Measurements from ENCODE around the gene JARID2. TPM values are rescaled to one million over a fixed set of nuclear protein-coding genes. Genes with fewer than 3 reads are reported as not detected.

JARID2 gene
- total and polyA plus RNA-seq, 9 of the 15 experiments (the other 6 are each of a cell fraction or from before 2014, with no cell fraction given) = 5.0 to 29.0 (median 15.6) TPM

DNA sequence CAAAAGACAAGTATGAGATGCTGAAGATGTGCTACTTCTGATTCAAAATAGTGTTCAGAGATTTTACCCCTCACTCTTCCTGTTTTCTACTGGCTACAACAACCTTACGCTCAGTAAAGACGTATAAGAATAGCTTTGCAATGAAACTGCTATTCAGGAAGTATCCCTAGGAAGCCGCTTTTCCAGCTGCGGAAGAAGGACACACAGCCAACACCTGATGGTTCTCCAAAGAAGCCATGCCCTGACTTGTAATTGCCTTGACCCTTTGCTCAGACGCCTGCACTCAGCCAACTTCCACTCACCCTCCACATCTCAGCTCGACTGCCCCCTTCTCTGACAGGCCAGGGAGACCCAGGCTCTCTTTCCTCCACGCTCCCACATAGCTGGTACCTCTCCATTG lies 305.4 kb downstream of the JARID2 start:
- TF ChIP-seq ELK3 (CRISPR knock-in tag; IDR thresholded peaks at IDR 0.05) (no peak), ZC3H8 (IDR thresholded peaks at IDR 0.05) (no peak), HDAC8 (tag; IDR thresholded peaks at IDR 0.05) (no peak)
- 85% methylated on average over 7 of the region's 7 CpGs for WGBS (ENCODE audit: insufficient coverage, low coverage, missing lambda C conversion rate)
- FAIRE-seq = no peak
- peaks cover 15 to 44% of the 10 kb centered on the region in 2 experiments for H3K4me1 ChIP-seq (replicated peaks in 1 of 2; ENCODE audit: control insufficient read depth in 2 of 2, insufficient read depth in 2 of 2, low read length in 2 of 2)
- peak overlapping the region in 1 of 2 experiments; percentile 57; a peak in 2 of 4 replicates for H3K9ac ChIP-seq (ENCODE audit: insufficient read depth in 1 of 2, low read depth in 2 of 2, low read length in 2 of 2)
- no peak for ATAC-seq
- H3K9me3 ChIP-seq (replicated peaks; ENCODE audit: control insufficient read depth, insufficient read depth, low read depth, low read length) = no peaks in the 10 kb centered on the region
- no peaks in the 10 kb centered on the region for H3K9me1 ChIP-seq (ENCODE audit: control insufficient read depth, insufficient read depth, low read length)
- H3K4me2 ChIP-seq (ENCODE audit: insufficient read depth, low read length) = no peak overlapping the region
- CTCF ChIA-PET (ENCODE audit: low intra/inter-chr PET ratio) = no interaction called here
- H4K20me1 ChIP-seq (replicated peaks; ENCODE audit: control insufficient read depth, insufficient read depth, low read length) = no peaks in the 10 kb centered on the region
- H3K36me3 ChIP-seq (ENCODE audit: control insufficient read depth, insufficient read depth, low read length) = 0 out of 3 replicates have a peak, but pooled peaks cover 3% of the 10 kb centered on the region
- H3K4me3 ChIP-seq = no peak overlapping the region
- H3K79me2 ChIP-seq (ENCODE audit: control insufficient read depth, insufficient read depth, low read length) = peaks cover 8% of the 10 kb centered on the region; the same call in 1 of the 3 replicates
- in situ Hi-C loops (cut with MboI) = no loop called here
- H3K27ac ChIP-seq (ENCODE audit: extremely low read depth, low read depth, low read length) = no peak overlapping the region
- no peak for DNase-seq (ENCODE audit: extremely low read depth in 1 of 4, low spot score in 3 of 4)
- H2AFZ ChIP-seq (ENCODE audit: low read depth, low read length) = no peak overlapping the region
- POLR2A ChIA-PET = interaction anchor here (0.6 to 3.1 kb wide), 5 partner anchors 11 to 60 kb away, joined by 4 to 10 read pairs (median 5); no protein-coding TSS in a partner anchor
- BruUV-seq (replicated peaks) = no TSS peak
- H3K27me3 ChIP-seq (ENCODE audit: control insufficient read depth in 2 of 2, insufficient read depth in 2 of 2, low read length in 2 of 2) = no peaks in the 10 kb centered on the region
- intact Hi-C loops (cut with micrococcal nuclease) = no loop called here

- H3K9ac ChIP-seq (ENCODE audit: insufficient read depth in 1 of 2, low read depth in 2 of 2, low read length in 2 of 2) = peak overlapping the region in 1 of 2 experiments; percentile 57; a peak in 1 of 4 replicates
- ChIA-PET CTCF (ENCODE audit: low intra/inter-chr PET ratio) (no interaction called here), POLR2A (interaction anchor here (0.6 to 3.1 kb wide), 7 partner anchors 10 to 721 kb away, joined by 3 to 10 read pairs (median 4); no protein-coding TSS in a partner anchor)
- H4K20me1 ChIP-seq (replicated peaks; ENCODE audit: control insufficient read depth, insufficient read depth, low read length) = no peaks in the 10 kb centered on the region
- H3K9me1 ChIP-seq (ENCODE audit: control insufficient read depth, insufficient read depth, low read length) = no peaks in the 10 kb centered on the region
- no peak overlapping the region for H3K27ac ChIP-seq (ENCODE audit: extremely low read depth, low read depth, low read length)
- no peaks in the 10 kb centered on the region for H3K27me3 ChIP-seq (ENCODE audit: control insufficient read depth in 2 of 2, insufficient read depth in 2 of 2, low read length in 2 of 2)
- DNase-seq (ENCODE audit: extremely low read depth in 1 of 4, low spot score in 3 of 4) = peak in 1 of 4 experiments; percentile 44
- H3K79me2 ChIP-seq (ENCODE audit: control insufficient read depth, insufficient read depth, low read length) = peaks cover 14% of the 10 kb centered on the region
- no peak for ATAC-seq
- H3K4me1 ChIP-seq (replicated peaks in 1 of 2; ENCODE audit: control insufficient read depth in 2 of 2, insufficient read depth in 2 of 2, low read length in 2 of 2) = peaks cover 20 to 50% of the 10 kb centered on the region in 2 experiments
- no TSS peak for BruUV-seq (replicated peaks)
- in situ Hi-C loops (cut with MboI) = no loop called here
- no peak overlapping the region for H3K4me3 ChIP-seq
- H3K9me3 ChIP-seq (replicated peaks; ENCODE audit: control insufficient read depth, insufficient read depth, low read depth, low read length) = no peaks in the 10 kb centered on the region
- 35% methylated on average over 6 of the region's 6 CpGs for WGBS (ENCODE audit: insufficient coverage, low coverage, missing lambda C conversion rate)
- no peak for FAIRE-seq
- H2AFZ ChIP-seq (ENCODE audit: low read depth, low read length) = no peak overlapping the region
- intact Hi-C loops (cut with micrococcal nuclease) = no loop called here
- H3K4me2 ChIP-seq (ENCODE audit: insufficient read depth, low read length) = no peak overlapping the region
- 0 out of 3 replicates have a peak, but pooled peaks cover 3% of the 10 kb centered on the region for H3K36me3 ChIP-seq (ENCODE audit: control insufficient read depth, insufficient read depth, low read length)
- TF ChIP-seq, protein P1, sequence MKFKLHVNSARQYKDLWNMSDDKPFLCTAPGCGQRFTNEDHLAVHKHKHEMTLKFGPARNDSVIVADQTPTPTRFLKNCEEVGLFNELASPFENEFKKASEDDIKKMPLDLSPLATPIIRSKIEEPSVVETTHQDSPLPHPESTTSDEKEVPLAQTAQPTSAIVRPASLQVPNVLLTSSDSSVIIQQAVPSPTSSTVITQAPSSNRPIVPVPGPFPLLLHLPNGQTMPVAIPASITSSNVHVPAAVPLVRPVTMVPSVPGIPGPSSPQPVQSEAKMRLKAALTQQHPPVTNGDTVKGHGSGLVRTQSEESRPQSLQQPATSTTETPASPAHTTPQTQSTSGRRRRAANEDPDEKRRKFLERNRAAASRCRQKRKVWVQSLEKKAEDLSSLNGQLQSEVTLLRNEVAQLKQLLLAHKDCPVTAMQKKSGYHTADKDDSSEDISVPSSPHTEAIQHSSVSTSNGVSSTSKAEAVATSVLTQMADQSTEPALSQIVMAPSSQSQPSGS (CRISPR knock-in tag; IDR thresholded peaks at IDR 0.05) = no peak
- no peak for TF ChIP-seq ZNF24 (IDR thresholded peaks at IDR 0.05)
- TF ChIP-seq ZBTB7A (IDR thresholded peaks at IDR 0.05; ENCODE audit: borderline replicate concordance, control insufficient read depth, low read depth, low read length) = no peak
- TF ChIP-seq MECOM (CRISPR knock-in tag; IDR thresholded peaks at IDR 0.05) = 0 out of 2 replicates have a peak, but pooled peaks have one; percentile 17
- no peak for TF ChIP-seq NRF1 (conservative IDR thresholded peaks at IDR 0.05 in 1 of 2, IDR thresholded peaks at IDR 0.05 in 1 of 2)
- TF ChIP-seq ERF (CRISPR knock-in tag; IDR thresholded peaks at IDR 0.05) = 0 out of 2 replicates have a peak, but pooled peaks have one; percentile 71
- 0 out of 2 replicates have a peak, but pooled peaks have one; percentile 14 for TF ChIP-seq L3MBTL2 (IDR thresholded peaks at IDR 0.05)
- no peak for TF ChIP-seq ZNF140 (CRISPR knock-in tag; IDR thresholded peaks at IDR 0.05)
- TF ChIP-seq, protein P2, sequence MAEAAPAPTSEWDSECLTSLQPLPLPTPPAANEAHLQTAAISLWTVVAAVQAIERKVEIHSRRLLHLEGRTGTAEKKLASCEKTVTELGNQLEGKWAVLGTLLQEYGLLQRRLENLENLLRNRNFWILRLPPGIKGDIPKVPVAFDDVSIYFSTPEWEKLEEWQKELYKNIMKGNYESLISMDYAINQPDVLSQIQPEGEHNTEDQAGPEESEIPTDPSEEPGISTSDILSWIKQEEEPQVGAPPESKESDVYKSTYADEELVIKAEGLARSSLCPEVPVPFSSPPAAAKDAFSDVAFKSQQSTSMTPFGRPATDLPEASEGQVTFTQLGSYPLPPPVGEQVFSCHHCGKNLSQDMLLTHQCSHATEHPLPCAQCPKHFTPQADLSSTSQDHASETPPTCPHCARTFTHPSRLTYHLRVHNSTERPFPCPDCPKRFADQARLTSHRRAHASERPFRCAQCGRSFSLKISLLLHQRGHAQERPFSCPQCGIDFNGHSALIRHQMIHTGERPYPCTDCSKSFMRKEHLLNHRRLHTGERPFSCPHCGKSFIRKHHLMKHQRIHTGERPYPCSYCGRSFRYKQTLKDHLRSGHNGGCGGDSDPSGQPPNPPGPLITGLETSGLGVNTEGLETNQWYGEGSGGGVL (CRISPR knock-in tag; IDR thresholded peaks at IDR 0.05) = no peak
- no peak for TF ChIP-seq ZKSCAN3 (CRISPR knock-in tag; IDR thresholded peaks at IDR 0.05)
Observed at GRCh38 chr6:15551798-15552197, 305.9 kb downstream of the JARID2 start.

All from K562 (cell line).